K562 treated with DMSO at 1 percent for 24 hours (cell line): ENCODE results near the gene CGB2. TPM values are rescaled to one million over a fixed set of nuclear protein-coding genes. Genes with fewer than 3 reads are reported as not detected.

Experiments
- total RNA-seq: library from RNA; unstranded; fragments of 300-600 nt; gene quantifications from 2 replicates; pipeline ENCODE4 v1.2.3, GENCODE V29; 2022; ENCODE audit warnings: low read depth; ENCODE audit not compliant: insufficient read depth

Gene CGB2
- total RNA-seq, result 4.8 and 8.7 TPM in 2 replicates

DNA sequence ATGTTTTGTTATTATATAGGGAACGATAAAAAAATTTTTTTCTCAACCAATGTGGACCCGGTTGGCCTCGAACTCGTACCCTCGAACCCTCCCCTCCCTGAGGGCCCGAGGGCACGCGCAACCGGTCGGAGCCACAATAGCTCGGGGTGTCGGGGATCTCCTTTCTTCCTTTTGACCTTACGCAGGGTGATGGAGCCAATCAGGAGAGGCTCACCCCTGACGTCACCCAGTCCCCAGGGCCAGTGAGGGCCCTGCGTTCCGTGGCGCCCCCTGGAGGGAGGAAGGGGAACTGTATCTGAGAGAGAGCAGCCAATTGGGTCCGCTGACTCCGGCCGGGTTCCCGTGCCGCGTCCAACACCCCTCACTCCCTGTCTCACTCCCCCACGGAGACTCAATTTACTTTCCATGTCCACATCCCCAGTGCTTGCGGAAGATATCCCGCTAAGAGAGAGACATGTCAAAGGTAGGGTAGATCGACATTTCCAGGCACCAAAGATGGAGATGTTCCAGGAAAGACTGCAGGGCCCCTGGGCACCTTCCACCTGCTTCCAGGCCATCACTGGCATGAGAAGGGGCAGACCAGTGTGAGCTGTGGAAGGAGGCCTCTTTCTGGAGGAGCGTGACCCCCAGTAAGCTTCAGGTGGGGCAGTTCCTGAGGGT is at the start of gene CGB2:
Gene CGB2, plus strand, starts transcription at position 249 of the 660 bp plus-strand sequence. Its CDS starts 206 bp downstream, at position 455.

DNA sequence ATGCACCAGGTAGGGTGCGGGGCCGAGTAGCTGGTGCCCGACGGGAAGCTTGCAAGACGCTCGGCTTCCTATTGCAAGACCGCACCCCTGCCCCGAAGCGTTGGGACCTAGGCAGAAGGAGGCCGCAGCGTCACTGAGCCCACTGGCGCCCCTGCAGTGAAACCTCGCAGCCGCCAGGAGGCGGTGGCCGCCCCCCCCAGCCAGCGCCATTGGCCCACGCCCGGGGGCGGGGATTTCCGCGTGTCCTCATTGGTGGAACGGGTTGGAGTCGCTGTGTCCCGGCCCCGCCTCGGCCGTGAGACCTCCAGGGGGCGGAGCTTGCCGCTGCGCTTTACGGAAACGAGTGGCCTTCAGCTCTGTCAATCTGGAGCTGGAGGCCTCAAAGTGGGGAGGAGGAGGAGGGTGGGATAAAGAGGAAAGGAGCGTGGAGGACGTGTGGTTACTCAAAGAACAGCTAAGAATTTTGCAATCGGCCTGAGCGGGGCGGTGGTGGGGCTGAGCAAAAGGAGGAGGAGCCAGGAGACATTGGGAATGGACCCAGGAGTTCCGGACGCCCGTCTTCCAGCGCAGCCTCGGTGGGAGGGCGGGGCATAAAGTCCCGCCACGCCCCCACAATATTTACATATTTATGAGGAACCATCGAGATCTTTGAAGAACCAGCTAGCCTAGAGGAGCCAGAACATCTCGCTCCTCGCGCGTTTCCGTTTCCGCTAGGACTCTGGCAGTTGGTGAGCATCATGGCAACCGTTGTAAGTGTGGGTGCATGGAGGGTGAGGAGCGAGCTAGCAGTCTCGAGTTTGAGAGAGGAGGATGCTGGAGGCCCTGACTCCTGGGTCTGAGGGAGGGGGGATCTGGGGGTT is 38.3 kb upstream of the CGB2 start, which contains the start of the genes GYS1 and RUVBL2:
Gene GYS1, minus strand, starts transcription at position 135 of the 860 bp plus-strand sequence. CDS start 197 bp downstream, outside the sequence.
Gene RUVBL2, plus strand, starts transcription at position 713 of the 860 bp plus-strand sequence. Its CDS starts 25 bp downstream, at position 738.

DNA sequence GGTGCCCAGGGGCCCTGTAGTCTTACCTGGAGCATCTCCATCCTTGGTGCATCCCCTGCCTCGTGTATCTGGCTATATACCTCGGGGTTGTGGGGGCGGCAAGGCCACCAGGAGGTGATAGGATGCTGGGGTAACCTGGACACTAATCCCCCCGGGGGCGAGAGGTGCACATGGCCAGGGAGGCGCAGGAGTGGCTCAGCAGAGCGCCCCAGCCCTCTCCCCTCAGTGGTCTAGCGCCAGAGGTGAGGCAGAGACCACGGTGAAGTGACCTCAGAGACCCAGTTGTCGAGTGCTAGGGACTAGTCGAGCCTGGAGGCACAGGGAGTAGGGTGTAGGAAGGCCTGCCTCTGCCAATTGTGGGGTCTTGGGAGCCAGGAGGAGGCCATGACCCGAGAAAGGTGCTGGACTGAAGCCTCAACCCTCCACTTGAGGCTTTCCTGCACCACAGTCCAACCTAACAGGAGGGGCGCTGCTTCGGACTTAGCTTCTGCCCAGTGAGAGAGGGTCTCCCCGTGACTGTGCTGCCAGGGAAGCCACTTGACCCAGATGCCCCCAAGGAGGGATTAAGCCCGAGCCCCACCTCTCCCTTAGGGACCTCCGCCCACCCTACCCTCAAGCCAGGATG is 14.5 kb upstream of the CGB2 start, which contains the start of gene LHB:
Gene LHB, minus strand, starts transcription at position 51 of the 625 bp plus-strand sequence. Its CDS starts 10 bp downstream, at position 41.

DNA sequence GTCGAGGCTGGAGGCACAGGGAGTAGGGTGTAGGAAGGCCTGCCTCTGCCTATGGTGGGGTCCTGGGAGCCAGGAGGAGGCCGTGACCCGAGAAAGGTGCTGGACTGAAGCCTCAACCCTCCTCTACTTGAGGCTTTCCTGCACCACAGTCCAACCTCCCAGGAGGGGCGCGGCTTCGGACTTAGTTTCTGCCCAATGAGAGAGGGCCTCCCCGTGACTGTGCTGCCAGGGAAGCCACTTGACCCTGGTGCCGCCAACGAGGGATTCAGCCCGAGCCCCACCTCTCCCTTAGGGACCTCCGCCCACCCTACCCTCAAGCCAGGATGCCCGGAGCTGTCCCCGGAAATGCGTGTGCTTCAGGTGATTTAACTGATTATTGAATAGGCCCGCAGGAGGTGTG is 7.5 kb upstream of the CGB2 start, which contains the start of gene CGB3:
Gene CGB3, minus strand, starts transcription at position 101 of the 400 bp plus-strand sequence. CDS start 362 bp downstream, outside the sequence.

DNA sequence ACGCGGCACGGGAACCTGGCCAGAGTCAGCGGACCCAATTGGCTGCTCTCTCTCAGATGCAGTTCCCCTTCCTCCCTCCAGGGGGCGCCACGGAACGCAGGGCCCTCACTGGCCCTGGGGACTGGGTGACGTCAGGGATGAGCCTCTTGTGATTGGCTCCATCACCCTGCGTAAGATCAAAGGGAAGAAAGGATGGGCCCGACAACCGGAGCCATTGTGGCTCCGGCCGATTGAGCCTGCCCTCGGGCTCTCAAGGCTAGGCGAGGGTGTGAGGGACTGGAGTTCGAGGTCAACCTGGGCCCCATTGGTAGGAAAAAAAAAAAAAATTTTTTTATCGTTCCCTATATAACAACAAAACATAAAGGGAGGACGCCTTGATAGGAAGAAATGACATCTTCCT is 5.1 kb downstream of the CGB2 start, which contains the start of gene CGB1:
Gene CGB1, minus strand, starts transcription at position 81 of the 400 bp plus-strand sequence. CDS start 184 bp downstream, outside the sequence.

DNA sequence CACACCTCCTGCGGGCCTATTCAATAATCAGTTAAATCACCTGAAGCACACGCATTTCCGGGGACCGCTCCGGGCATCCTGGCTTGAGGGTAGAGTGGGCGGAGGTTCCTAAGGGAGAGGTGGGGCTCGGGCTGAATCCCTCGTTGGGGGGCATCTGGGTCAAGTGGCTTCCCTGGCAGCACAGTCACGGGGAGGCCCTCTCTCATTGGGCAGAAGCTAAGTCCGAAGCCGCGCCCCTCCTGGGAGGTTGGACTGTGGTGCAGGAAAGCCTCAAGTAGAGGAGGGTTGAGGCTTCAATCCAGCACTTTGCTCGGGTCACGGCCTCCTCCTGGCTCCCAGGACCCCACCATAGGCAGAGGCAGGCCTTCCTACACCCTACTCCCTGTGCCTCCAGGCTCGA is 11.9 kb downstream of the CGB2 start, which contains the start of gene CGB5:
Gene CGB5, plus strand, starts transcription at position 301 of the 400 bp plus-strand sequence. CDS start 362 bp downstream, outside the sequence.

DNA sequence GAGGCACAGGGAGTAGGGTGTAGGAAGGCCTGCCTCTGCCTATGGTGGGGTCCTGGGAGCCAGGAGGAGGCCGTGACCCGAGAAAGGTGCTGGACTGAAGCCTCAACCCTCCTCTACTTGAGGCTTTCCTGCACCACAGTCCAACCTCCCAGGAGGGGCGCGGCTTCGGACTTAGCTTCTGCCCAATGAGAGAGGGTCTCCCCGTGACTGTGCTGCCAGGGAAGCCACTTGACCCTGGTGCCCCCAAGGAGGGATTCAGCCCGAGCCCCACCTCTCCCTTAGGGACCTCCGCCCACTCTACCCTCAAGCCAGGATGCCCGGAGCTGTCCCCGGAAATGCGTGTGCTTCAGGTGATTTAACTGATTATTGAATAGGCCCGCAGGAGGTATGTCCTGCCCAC is 17.3 kb downstream of the CGB2 start, which contains the start of gene CGB8:
Gene CGB8, minus strand, starts transcription at position 101 of the 400 bp plus-strand sequence. CDS start 372 bp downstream, outside the sequence.

DNA sequence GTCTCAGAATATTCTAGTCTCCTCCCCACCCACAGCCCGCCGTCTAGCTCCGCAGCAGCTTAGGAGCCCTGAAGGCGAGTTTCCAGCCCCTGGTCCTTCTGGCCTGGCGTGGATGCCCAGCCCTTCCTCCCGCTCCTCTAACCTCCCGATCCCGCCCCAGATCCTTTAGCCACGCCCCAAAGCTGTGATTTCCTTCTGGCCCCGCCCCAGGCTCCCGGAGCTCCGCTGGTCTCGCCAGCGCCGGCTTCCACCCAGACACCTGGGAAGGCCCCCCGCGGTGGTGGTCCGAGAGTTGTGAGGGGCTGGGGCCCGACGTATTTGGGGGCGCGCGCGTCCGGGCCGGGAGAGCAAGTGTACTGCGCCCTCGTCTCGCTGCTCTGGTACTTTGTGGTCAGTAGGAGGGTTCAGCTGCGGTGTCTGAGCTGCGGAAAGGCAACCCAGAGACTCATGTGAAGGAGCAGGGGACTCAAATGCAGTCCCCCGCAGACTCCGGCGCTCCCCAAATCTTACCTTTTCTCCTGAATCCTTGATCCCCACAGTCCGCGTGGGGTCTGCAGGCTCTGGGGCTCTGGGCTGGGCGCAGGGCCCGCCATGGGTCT is 26.0 kb downstream of the CGB2 start, which contains the start of gene CGB7:
Gene CGB7, minus strand, starts transcription at position 114 of the 599 bp plus-strand sequence. CDS start 2,374 bp downstream, outside the sequence.

DNA sequence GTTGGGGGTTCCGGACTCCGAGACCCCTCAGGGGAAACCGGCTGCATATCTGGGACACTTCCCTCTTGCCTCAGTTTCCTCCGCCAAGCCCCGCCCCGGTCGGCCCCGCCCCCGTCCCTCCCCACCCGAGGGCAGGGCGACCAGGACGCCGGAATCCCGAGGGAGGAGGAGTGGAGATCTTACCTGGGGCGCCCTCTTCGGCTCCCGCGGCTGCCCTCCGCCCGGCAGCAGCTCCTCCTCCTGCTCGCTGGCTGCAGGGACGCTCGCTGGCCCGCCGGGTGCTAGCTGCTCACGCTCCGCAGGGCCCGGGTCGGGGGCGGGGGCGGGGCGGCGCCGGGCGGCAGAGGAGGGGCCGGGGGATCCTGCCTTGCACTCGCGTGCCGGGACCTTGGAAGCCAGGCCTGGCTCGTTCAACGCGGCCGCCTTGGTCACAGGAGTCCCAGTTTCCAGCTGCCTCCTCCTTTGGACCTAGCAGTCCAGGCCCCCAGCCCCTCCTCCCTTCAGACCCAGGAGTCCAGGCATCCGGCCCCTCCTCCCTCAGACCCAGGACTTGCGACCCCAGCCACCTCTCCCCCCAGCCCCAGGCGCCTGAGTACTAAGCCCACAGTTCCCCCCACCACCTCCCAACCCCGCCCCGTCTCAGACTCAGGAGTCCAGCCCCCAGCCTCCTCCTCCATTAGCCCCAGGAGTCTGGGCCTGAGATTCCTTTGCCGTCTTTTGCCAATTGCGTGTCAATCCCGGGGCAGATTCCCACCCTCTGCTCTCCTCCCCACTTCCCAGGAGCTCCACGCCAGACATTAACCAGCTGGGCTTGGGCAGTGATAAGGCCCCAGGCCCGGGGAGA is 33.3 kb downstream of the CGB2 start, which contains the start of gene NTF4:
Gene NTF4, minus strand, starts transcription at position 51 of the 844 bp plus-strand sequence. CDS start 2,821 bp downstream, outside the sequence.

Other genes with a start within 250 kb of the CGB2 start
- 77.3 and 83.0 TPM in 2 replicates for gene BCAT2, start 220.9 kb upstream of the CGB2 start, total RNA-seq
- 1.1 TPM in 1 of 2 replicates, not detected in the other for gene HSD17B14, start 195.4 kb upstream of the CGB2 start, total RNA-seq
- 49.1 and 54.5 TPM in 2 replicates for gene PLEKHA4, start 163.3 kb upstream of the CGB2 start, total RNA-seq
- gene PPP1R15A, start 159.5 kb upstream of the CGB2 start, total RNA-seq, result 88.6 and 88.9 TPM in 2 replicates
- gene TULP2, start 133.1 kb upstream of the CGB2 start, total RNA-seq, result 0.88 and 3.5 TPM in 2 replicates
- gene NUCB1, start 131.6 kb upstream of the CGB2 start, total RNA-seq, result 445 and 480 TPM in 2 replicates
- gene DHDH, start 98.2 kb upstream of the CGB2 start, total RNA-seq, result 4.8 and 5.0 TPM in 2 replicates
- 136 and 153 TPM in 2 replicates for gene BAX, start 77.0 kb upstream of the CGB2 start, total RNA-seq
- 7,562 and 7,983 TPM in 2 replicates for gene FTL, start 66.6 kb upstream of the CGB2 start, total RNA-seq
- 26.8 and 34.3 TPM in 2 replicates for gene GYS1, start 38.6 kb upstream of the CGB2 start, total RNA-seq
- 295 and 316 TPM in 2 replicates for gene RUVBL2, start 38.0 kb upstream of the CGB2 start, total RNA-seq
- not detected in 2 replicates for gene LHB, start 14.8 kb upstream of the CGB2 start, total RNA-seq
- gene CGB3, start 7.6 kb upstream of the CGB2 start, total RNA-seq, result not detected in 2 replicates
- gene CGB1, start 5.0 kb downstream of the CGB2 start, total RNA-seq, result not detected in 2 replicates
- gene CGB5, start 12.0 kb downstream of the CGB2 start, total RNA-seq, result not detected in 2 replicates
- not detected in 2 replicates for gene CGB8, start 17.2 kb downstream of the CGB2 start, total RNA-seq
- not detected in 2 replicates for gene CGB7, start 25.9 kb downstream of the CGB2 start, total RNA-seq
- not detected in 2 replicates for gene NTF4, start 32.9 kb downstream of the CGB2 start, total RNA-seq
- gene KCNA7, start 40.8 kb downstream of the CGB2 start, total RNA-seq, result not detected in 2 replicates
- 219 and 229 TPM in 2 replicates for gene SNRNP70, start 53.6 kb downstream of the CGB2 start, total RNA-seq
- gene LIN7B, start 82.5 kb downstream of the CGB2 start, total RNA-seq, result 16.2 and 19.1 TPM in 2 replicates
- 1.3 and 2.4 TPM in 2 replicates for gene C19orf73, start 87.3 kb downstream of the CGB2 start, total RNA-seq
- gene PPFIA3, start 87.7 kb downstream of the CGB2 start, total RNA-seq, result 14.2 and 15.9 TPM in 2 replicates
- gene HRC, start 123.5 kb downstream of the CGB2 start, total RNA-seq, result 9.9 and 12.2 TPM in 2 replicates
- 20.5 and 23.4 TPM in 2 replicates for gene TRPM4, start 125.9 kb downstream of the CGB2 start, total RNA-seq